Cardiac ventricle fibroblast (primary cell): ENCODE measurements around the gene ZNF839. TPM values are rescaled to one million over a fixed set of nuclear protein-coding genes. Genes with fewer than 3 reads are reported as not detected.

Source experiments
- total RNA-seq: library from RNA; depleted of rRNA; stranded (reverse); fragments of >200 nt; gene quantifications from 2 replicates; pipeline ENCODE4 v1.2.3, GENCODE V29; 2015

The ZNF839 gene
- total RNA-seq, result 3.3 and 4.9 TPM in 2 replicates

DNA sequence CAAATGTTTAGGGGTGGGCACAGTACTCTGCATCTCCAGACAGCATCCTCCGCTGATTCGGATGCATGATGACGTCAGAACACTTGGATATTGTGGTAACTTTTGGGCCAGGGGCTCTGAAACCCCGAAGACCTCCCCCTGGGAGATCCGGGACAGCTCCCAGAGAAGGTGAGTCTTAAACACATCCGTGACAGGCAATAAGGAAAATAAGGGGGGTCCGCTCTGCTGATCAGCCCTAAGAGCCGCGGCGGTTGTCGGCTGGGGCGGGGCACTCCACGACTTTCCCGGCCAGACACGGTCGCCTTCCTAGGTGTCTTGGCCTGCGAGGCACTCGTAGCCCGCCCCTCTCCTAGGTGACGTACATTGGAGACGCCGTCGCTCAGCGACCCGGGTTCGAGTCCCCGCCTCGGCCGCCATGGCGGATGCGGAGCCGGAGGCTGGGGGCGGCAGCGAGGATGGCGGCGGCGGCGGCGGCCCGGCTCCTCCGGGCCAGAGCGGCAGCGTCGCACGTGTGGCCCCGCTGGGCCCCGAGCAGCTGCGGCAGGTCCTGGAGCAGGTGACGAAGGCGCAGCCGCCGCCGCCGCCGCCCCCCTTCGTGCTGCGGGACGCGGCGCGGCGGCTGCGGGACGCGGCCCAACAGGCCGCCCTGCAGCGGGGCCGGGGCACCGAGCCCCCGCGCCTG, at the start of gene ZNF839:
Gene ZNF839 (plus strand): TSS at position 396 of the 682 bp plus-strand sequence. CDS start 20 bp downstream, at position 416.

GRCh38 chr14:102304611-102305506, 14.7 kb upstream of the ZNF839 start, which contains the start of gene MOK:
MOK (minus strand) TSS chr14:102305164; CDS start chr14:102304968, 196 bp downstream.

DNA sequence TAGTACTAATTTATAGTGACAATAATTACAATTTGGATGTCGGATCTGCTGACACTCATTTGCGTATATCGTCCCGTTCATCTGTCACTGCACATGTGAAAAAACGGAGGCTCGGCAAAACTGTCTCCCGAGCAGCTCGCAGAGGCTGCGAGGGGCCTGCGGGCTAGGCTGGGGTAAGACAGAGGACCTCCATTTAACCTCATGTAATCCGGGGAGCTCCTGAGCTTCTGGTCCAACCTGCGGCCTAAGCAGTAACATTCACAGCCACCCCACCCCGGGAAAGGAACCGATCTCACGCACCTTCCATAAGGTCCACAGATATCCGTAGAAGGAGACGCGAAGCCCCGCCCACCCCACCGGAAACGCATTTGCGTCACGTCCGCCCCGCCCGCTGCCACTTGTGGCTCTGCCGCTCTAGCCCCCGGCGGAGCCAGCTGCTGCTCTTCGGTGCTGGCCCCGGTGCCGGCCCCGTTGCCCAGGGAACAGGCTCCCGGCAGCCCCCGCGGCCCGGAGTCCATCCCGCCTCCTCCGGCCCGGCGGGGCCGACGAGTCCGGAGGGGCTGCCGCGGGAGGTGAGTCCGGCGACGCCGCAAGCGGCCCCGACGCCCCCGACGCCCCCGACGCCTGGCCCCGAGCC, 43.1 kb downstream of the ZNF839 start, which contains the start of the genes CINP and TECPR2:
Gene CINP (minus strand): TSS at position 346 of the 637 bp plus-strand sequence. CDS start 39 bp downstream, at position 307.
Gene TECPR2 (plus strand): TSS at position 397 of the 637 bp plus-strand sequence. CDS start 13,781 bp downstream, outside the sequence.

Other genes with a start within 250 kb of the ZNF839 start
- gene HSP90AA1, start 232.7 kb upstream of the ZNF839 start, total RNA-seq, result 348 and 369 TPM in 2 replicates
- gene WDR20, start 179.8 kb upstream of the ZNF839 start, total RNA-seq, result 11.6 and 14.4 TPM in 2 replicates
- gene MOK, start 14.6 kb upstream of the ZNF839 start, total RNA-seq, result 19.2 and 26.3 TPM in 2 replicates
- 54.1 and 61.3 TPM in 2 replicates for gene CINP, start 43.1 kb downstream of the ZNF839 start, total RNA-seq
- gene TECPR2, start 43.2 kb downstream of the ZNF839 start, total RNA-seq, result 18.0 and 18.5 TPM in 2 replicates
- gene ANKRD9, start 190.0 kb downstream of the ZNF839 start, total RNA-seq, result 11.4 and 18.8 TPM in 2 replicates